A673 (cell line): Measurements from ENCODE around the gene CNTN6. TPM values are rescaled to one million over a fixed set of nuclear protein-coding genes. Genes with fewer than 3 reads are reported as not detected.

Experiments
- BruUV-seq: library from RNA; stranded (reverse); fragments of 400-500 nt; replicated peaks from 2 replicates; lab custom pipeline; 2021; lab: Mats Ljungman, UMichigan
- CTCF ChIA-PET: fragments of 300-600 bp; sonication (Branson Sonifier 250); formaldehyde crosslinking; loops from one replicate; lab custom pipeline; 2022; ENCODE audit warnings: antibody characterized with exemption; lab: Charles Lee
- POLR2A ChIA-PET: fragments of 300-600 bp; sonication (Branson Sonifier 250); formaldehyde crosslinking; loops from one replicate; lab custom pipeline; 2022; ENCODE audit warnings: antibody characterized with exemption; ENCODE audit not compliant: low non-redundant PET; lab: Charles Lee
- DNase-seq: peaks from one replicate; pipeline ENCODE4 v3.0.0-alpha.2; 2015; ENCODE audit warnings: low spot score
- H3K27ac ChIP-seq: fragments of 200-600 bp; sonication (generic); 2 replicates; pipeline ENCODE4 v1.5.1; 2016; ENCODE audit warnings: mixed run types, low read depth, mild to moderate bottlenecking, mixed read lengths, antibody characterized with exemption, low read length; ENCODE audit not compliant: poor library complexity, severe bottlenecking
- H3K27me3 ChIP-seq: fragments of 200-600 bp; sonication (generic); replicated peaks from 2 replicates; pipeline ENCODE4 v1.6.1; 2017; ENCODE audit warnings: mixed run types, low read depth, mild to moderate bottlenecking, mixed read lengths, antibody characterized with exemption, low read length; ENCODE audit not compliant: insufficient read depth, poor library complexity
- H3K36me3 ChIP-seq: fragments of 200-600 bp; sonication (generic); 2 replicates; pipeline ENCODE4 v1.6.1; 2016; ENCODE audit warnings: mixed run types, mild to moderate bottlenecking, mixed read lengths, antibody characterized with exemption, low read length; ENCODE audit not compliant: insufficient read depth, poor library complexity, severe bottlenecking
- H3K4me1 ChIP-seq: fragments of 200-600 bp; sonication (generic); 2 replicates; pipeline ENCODE4 v1.6.1; 2017; ENCODE audit warnings: mixed run types, mild to moderate bottlenecking, mixed read lengths, antibody characterized with exemption, low read length; ENCODE audit not compliant: insufficient read depth, poor library complexity, severe bottlenecking
- H3K4me3 ChIP-seq: fragments of 200-600 bp; sonication (generic); 2 replicates; pipeline ENCODE4 v1.5.1; 2016; ENCODE audit warnings: low read depth, mixed run types, mild to moderate bottlenecking, mixed read lengths, low read length; ENCODE audit not compliant: poor library complexity, severe bottlenecking
- H3K9me3 ChIP-seq: fragments of 200-600 bp; sonication (generic); 2 replicates; pipeline ENCODE4 v1.6.1; 2016; ENCODE audit warnings: mixed run types, low read depth, mild to moderate bottlenecking, mixed read lengths, antibody characterized with exemption, low read length; ENCODE audit not compliant: poor library complexity, severe bottlenecking
- EZH2 ChIP-seq: fragments of 200-600 bp; sonication (generic); IDR thresholded peaks from 2 replicates; pipeline ENCODE4 v1.6.1; 2017; ENCODE audit warnings: borderline replicate concordance, low read depth, mild to moderate bottlenecking, mixed read lengths, antibody characterized with exemption, low read length; ENCODE audit not compliant: poor library complexity, severe bottlenecking
- intact Hi-C: fragments of 100-400 bp; cut with micrococcal nuclease; formaldehyde crosslinking; loops from one replicate; pipeline ENCODE4 v1.10.0; 2022; ENCODE audit not compliant: unreplicated experiment
- total RNA-seq: library from RNA; stranded (reverse); gene quantifications from 2 replicates; pipeline ENCODE4 v1.2.3, GENCODE V29; 2021
- TF ChIP-seq, protein P1 (sequence below): fragments of 300-800, 200-600 bp; sonication (generic); conservative IDR thresholded peaks from 2 replicates; pipeline ENCODE4 v1.5.1; 2017; ENCODE audit warnings: low read depth, mild to moderate bottlenecking, antibody characterized with exemption, low read length, moderate library complexity, mixed read lengths

CNTN6 gene
- total RNA-seq, 1 experiment from 2014 or later, result 0.28 TPM

DNA sequence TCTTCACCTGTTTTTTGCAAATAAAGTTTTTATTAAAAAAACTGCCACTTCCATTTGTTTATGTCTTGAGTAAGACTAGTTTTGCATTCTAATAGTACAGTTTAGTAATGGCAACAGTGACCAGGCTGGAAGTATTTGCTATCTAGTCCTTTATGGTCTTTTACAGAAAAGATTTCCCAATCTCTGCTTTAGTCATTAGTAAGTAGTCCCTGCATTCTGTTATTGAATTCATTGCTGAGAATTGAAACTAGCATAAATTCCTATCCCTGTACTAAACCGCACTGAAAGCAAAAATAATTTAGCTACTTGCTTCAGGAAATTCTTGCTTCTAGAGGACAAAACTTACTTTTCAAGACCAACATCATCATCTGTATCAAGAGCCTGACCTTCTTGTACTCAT, 46.2 kb downstream of the CNTN6 start:
- Histone ChIP-seq H3K36me3 (no peaks in the 10 kb centered on the region), H3K4me3 (no peak overlapping the region), H3K4me1 (no peaks in the 10 kb centered on the region), H3K27ac (no peak overlapping the region), H3K9me3 (no peaks in the 10 kb centered on the region), H3K27me3 (no peaks in the 10 kb centered on the region)
- intact Hi-C loops, result no loop called here
- POLR2A ChIA-PET, result no interaction called here
- TF ChIP-seq, protein P1, sequence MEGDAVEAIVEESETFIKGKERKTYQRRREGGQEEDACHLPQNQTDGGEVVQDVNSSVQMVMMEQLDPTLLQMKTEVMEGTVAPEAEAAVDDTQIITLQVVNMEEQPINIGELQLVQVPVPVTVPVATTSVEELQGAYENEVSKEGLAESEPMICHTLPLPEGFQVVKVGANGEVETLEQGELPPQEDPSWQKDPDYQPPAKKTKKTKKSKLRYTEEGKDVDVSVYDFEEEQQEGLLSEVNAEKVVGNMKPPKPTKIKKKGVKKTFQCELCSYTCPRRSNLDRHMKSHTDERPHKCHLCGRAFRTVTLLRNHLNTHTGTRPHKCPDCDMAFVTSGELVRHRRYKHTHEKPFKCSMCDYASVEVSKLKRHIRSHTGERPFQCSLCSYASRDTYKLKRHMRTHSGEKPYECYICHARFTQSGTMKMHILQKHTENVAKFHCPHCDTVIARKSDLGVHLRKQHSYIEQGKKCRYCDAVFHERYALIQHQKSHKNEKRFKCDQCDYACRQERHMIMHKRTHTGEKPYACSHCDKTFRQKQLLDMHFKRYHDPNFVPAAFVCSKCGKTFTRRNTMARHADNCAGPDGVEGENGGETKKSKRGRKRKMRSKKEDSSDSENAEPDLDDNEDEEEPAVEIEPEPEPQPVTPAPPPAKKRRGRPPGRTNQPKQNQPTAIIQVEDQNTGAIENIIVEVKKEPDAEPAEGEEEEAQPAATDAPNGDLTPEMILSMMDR, result no peak
- TF ChIP-seq EZH2, result no peak
- CTCF ChIA-PET, result no interaction called here
- DNase-seq, result no peak
- BruUV-seq, result no TSS peak

DNA sequence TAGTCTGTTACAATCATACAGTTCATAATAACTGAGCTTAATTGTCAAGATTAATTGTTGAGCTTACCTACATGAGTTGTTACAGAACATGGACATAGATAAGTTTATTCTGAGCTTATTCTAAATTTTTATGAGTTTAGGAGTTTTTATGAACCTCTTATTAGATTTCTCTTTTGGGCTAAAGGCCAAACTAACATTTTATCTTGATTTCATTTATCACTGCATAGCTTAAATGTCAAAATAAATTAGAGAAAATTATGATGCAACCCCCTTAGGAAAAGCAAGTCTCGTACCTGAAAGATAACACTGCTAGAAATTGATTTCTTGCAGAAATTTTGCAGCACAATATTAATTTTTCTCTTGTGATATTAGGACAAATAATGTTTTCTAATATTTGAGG, 54.5 kb downstream of the CNTN6 start:
- Histone ChIP-seq H3K36me3 (no peaks in the 10 kb centered on the region), H3K9me3 (no peaks in the 10 kb centered on the region), H3K4me3 (no peak overlapping the region), H3K4me1 (no peaks in the 10 kb centered on the region), H3K27ac (no peak overlapping the region), H3K27me3 (no peaks in the 10 kb centered on the region)
- no TSS peak for BruUV-seq
- ChIA-PET POLR2A (no interaction called here), CTCF (no interaction called here)
- intact Hi-C loops, result no loop called here
- no peak for DNase-seq
- TF ChIP-seq, protein P1, result no peak
- no peak for TF ChIP-seq EZH2

DNA sequence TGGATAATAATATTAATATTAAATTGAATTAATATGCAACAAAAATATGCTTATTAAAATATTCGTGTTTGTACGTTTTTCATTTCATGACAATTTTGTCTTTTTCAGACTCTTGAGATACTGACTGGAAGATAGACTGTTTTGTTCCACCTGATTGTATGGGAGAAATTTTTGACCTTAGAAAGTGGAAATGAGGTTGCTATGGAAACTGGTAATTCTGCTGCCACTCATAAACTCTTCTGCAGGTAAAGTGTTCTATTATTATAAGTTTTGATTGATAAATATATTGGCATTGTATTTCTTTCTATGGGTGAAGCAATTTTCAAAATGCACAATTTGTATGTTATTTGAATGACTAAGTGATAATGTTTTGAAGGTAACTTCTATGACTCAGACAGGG, 55.0 kb downstream of the CNTN6 start:
- Histone ChIP-seq H3K27ac (no peak overlapping the region), H3K27me3 (no peaks in the 10 kb centered on the region), H3K4me1 (no peaks in the 10 kb centered on the region), H3K36me3 (no peaks in the 10 kb centered on the region), H3K4me3 (no peak overlapping the region), H3K9me3 (no peaks in the 10 kb centered on the region)
- ChIA-PET CTCF (no interaction called here), POLR2A (no interaction called here)
- DNase-seq, result no peak
- BruUV-seq, result no TSS peak
- intact Hi-C loops, result no loop called here
- TF ChIP-seq EZH2, result no peak
- TF ChIP-seq, protein P1, result no peak
